AG04450 (cell line): ENCODE results near the gene ROBO1. TPM values are rescaled to one million over a fixed set of nuclear protein-coding genes. Genes with fewer than 3 reads are reported as not detected.

Experiments used
- CTCF ChIA-PET: fragments of 300-600, 350-600 bp; formaldehyde crosslinking; extraction: SDS; loops from one replicate; lab custom pipeline; 2022; ENCODE audit warnings: antibody characterized with exemption, inconsistent platforms; lab: Charles Lee
- POLR2A ChIA-PET: fragments of 350-600 bp; formaldehyde crosslinking; extraction: SDS; loops from one replicate; lab custom pipeline; 2021; ENCODE audit warnings: antibody characterized with exemption, inconsistent platforms; lab: Yijun Ruan, JAX
- DNase-seq: peaks from one replicate; pipeline ENCODE4 v3.0.0-alpha.2; 2011; ENCODE audit warnings: low read depth, low spot score
- H3K27ac ChIP-seq: one replicate; pipeline ENCODE4 v1.5.1; 2012; ENCODE audit warnings: low read depth, low read length, control low read depth
- H3K27me3 ChIP-seq: one replicate; pipeline ENCODE4 v1.6.0; 2012; ENCODE audit warnings: low read length; ENCODE audit not compliant: control insufficient read depth, insufficient read depth
- H3K4me3 ChIP-seq: 2 replicates; pipeline ENCODE4 v1.5.1; 2011; ENCODE audit warnings: mild to moderate bottlenecking, low read depth, low read length, control low read depth
- H3K9me3 ChIP-seq: 2 replicates; pipeline ENCODE4 v1.5.1; 2012; ENCODE audit warnings: low read length; ENCODE audit not compliant: control insufficient read depth, insufficient read depth
- polyA plus RNA-seq: library from polyadenylated mRNA; depleted of rRNA; stranded (reverse); fragments of >200 nt; gene quantifications from 2 replicates; pipeline ENCODE4 v1.2.3, GENCODE V29; 2011
- TF ChIP-seq, protein P1 (sequence below): IDR thresholded peaks from 2 replicates; pipeline ENCODE4 v1.5.1; 2011; ENCODE audit warnings: low read depth, low read length, control low read depth, inconsistent platforms

ROBO1 gene
- polyA plus RNA-seq, 1 experiment: 66.0 TPM

- DNase-seq: no peak
- H3K27me3 ChIP-seq: no peaks in the 10 kb centered on the region
- TF ChIP-seq, protein P1, sequence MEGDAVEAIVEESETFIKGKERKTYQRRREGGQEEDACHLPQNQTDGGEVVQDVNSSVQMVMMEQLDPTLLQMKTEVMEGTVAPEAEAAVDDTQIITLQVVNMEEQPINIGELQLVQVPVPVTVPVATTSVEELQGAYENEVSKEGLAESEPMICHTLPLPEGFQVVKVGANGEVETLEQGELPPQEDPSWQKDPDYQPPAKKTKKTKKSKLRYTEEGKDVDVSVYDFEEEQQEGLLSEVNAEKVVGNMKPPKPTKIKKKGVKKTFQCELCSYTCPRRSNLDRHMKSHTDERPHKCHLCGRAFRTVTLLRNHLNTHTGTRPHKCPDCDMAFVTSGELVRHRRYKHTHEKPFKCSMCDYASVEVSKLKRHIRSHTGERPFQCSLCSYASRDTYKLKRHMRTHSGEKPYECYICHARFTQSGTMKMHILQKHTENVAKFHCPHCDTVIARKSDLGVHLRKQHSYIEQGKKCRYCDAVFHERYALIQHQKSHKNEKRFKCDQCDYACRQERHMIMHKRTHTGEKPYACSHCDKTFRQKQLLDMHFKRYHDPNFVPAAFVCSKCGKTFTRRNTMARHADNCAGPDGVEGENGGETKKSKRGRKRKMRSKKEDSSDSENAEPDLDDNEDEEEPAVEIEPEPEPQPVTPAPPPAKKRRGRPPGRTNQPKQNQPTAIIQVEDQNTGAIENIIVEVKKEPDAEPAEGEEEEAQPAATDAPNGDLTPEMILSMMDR: no peak
- no peak overlapping the region for H3K27ac ChIP-seq
- ChIA-PET POLR2A (no interaction called here), CTCF (no interaction called here)
- H3K9me3 ChIP-seq: no peaks in the 10 kb centered on the region
- no peak overlapping the region for H3K4me3 ChIP-seq
Measured at GRCh38 chr3:79405183-79405582, 362.6 kb downstream of the ROBO1 start.

DNA sequence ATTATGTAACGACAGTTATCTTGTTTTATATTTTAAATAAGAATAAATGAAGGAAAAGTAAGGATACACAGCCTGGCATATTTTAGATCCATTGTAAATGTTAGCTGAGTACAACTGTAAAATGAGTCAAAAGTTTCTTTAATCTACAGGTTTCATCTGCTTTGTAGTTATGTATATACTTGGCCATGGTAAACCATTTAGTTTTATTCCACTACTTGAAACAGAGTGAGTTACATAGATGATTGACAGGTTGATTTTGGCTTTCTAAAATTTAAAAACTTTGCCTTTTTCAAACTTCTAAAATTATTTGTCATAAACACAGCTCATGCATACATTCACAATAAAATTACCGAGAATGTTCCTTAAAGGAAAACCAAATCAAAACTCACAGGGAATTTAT is 371.2 kb downstream of the ROBO1 start:
- Histone ChIP-seq H3K27me3 (no peaks in the 10 kb centered on the region), H3K4me3 (no peak overlapping the region), H3K9me3 (no peaks in the 10 kb centered on the region), H3K27ac (no peak overlapping the region)
- ChIA-PET CTCF (no interaction called here), POLR2A (no interaction called here)
- no peak for DNase-seq
- TF ChIP-seq, protein P1: no peak

GRCh38 chr3:79392479-79392878 is 375.3 kb downstream of the ROBO1 start:
- H3K4me3 ChIP-seq: no peak overlapping the region
- ChIA-PET POLR2A (no interaction called here), CTCF (no interaction called here)
- H3K27ac ChIP-seq: no peak overlapping the region
- H3K9me3 ChIP-seq: no peaks in the 10 kb centered on the region
- H3K27me3 ChIP-seq: no peaks in the 10 kb centered on the region
- TF ChIP-seq, protein P1: no peak
- no peak for DNase-seq

- Histone ChIP-seq H3K27me3 (no peaks in the 10 kb centered on the region), H3K4me3 (no peak overlapping the region), H3K27ac (no peak overlapping the region), H3K9me3 (no peaks in the 10 kb centered on the region)
- CTCF ChIA-PET: no interaction called here
- POLR2A ChIA-PET: no interaction called here
- DNase-seq: no peak
- TF ChIP-seq, protein P1: no peak
Measured at GRCh38 chr3:79390352-79390751, 377.4 kb downstream of the ROBO1 start.

DNA sequence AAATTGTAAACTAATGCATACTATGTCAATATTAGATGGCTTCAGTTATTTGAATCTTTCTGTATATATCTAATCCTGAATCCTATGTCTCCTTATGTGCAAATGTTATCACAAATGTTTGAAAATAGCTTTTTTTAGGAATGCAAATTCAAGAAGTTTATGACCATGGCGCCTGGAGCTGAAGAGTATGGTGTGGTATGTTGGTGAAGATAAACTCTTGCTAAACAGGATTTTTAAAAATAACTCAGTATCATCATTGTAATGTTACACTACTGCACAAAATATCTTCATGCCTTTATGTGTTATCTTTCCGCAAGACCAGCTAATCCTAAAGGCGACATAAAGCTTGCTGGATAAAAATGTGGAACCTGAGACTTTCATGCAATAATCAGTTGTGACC is 382.6 kb downstream of the ROBO1 start:
- no peak overlapping the region for H3K27ac ChIP-seq
- H3K9me3 ChIP-seq: no peaks in the 10 kb centered on the region
- CTCF ChIA-PET: interaction anchor here (0.9 to 2.1 kb wide), 3 partner anchors 16 to 299 kb away, joined by 3 to 9 read pairs (median 3); no protein-coding TSS in a partner anchor
- no peak overlapping the region for H3K4me3 ChIP-seq
- no peak for DNase-seq
- POLR2A ChIA-PET: no interaction called here
- no peaks in the 10 kb centered on the region for H3K27me3 ChIP-seq
- TF ChIP-seq, protein P1: no peak
